KMS-11 (cell line): ENCODE data around the gene KANSL1.

ENCODE experiments used
- H2AFZ ChIP-seq: fragments of 200-600 bp; sonication (generic); 2 replicates; pipeline ENCODE4 v1.6.1; 2016; ENCODE audit warnings: antibody characterized with exemption, mixed run types, low read depth
- H3K27ac ChIP-seq: fragments of 200-600 bp; sonication (generic); 2 replicates; pipeline ENCODE4 v1.6.1; 2016; ENCODE audit warnings: mild to moderate bottlenecking, mixed run types
- H3K27me3 ChIP-seq: fragments of 200-600 bp; sonication (generic); 2 replicates; pipeline ENCODE4 v1.6.1; 2017; ENCODE audit warnings: mild to moderate bottlenecking, low read depth, mixed run types, moderate library complexity; ENCODE audit not compliant: insufficient read depth
- H3K36me3 ChIP-seq: fragments of 200-600 bp; sonication (generic); 2 replicates; pipeline ENCODE4 v1.6.1; 2017; ENCODE audit warnings: mild to moderate bottlenecking, mixed run types; ENCODE audit not compliant: insufficient read depth
- H3K4me1 ChIP-seq: fragments of 200-600 bp; sonication (generic); 2 replicates; pipeline ENCODE4 v1.6.1; 2016; ENCODE audit warnings: mild to moderate bottlenecking, low read depth, mixed run types; ENCODE audit not compliant: poor library complexity, severe bottlenecking
- H3K4me2 ChIP-seq: fragments of 200-600 bp; sonication (generic); 2 replicates; pipeline ENCODE4 v1.7.0; 2016; ENCODE audit warnings: mild to moderate bottlenecking, mixed run types
- H3K4me3 ChIP-seq: fragments of 200-600 bp; sonication (generic); IDR thresholded peaks from 2 replicates; pipeline ENCODE4 v1.6.1; 2017; ENCODE audit warnings: low read depth, low read length, mixed read lengths; ENCODE audit not compliant: insufficient read depth
- H3K79me2 ChIP-seq: fragments of 200-600 bp; sonication (generic); 2 replicates; pipeline ENCODE4 v1.6.1; 2016; ENCODE audit warnings: low read depth, mixed run types; ENCODE audit not compliant: insufficient read depth
- H3K9ac ChIP-seq: fragments of 200-600 bp; sonication (generic); 2 replicates; pipeline ENCODE4 v1.6.1; 2016; ENCODE audit warnings: mild to moderate bottlenecking, mixed run types
- H4K20me1 ChIP-seq: fragments of 200-600 bp; sonication (generic); 2 replicates; pipeline ENCODE4 v1.6.1; 2016; ENCODE audit warnings: mild to moderate bottlenecking, mixed run types; ENCODE audit not compliant: insufficient read depth
- CTCF ChIP-seq: fragments of 200-600 bp; sonication (generic); conservative IDR thresholded peaks from 2 replicates; pipeline ENCODE4 v1.6.1; 2017; ENCODE audit warnings: low read depth, mild to moderate bottlenecking, antibody characterized with exemption, low read length, moderate library complexity, mixed read lengths

KANSL1 gene

DNA sequence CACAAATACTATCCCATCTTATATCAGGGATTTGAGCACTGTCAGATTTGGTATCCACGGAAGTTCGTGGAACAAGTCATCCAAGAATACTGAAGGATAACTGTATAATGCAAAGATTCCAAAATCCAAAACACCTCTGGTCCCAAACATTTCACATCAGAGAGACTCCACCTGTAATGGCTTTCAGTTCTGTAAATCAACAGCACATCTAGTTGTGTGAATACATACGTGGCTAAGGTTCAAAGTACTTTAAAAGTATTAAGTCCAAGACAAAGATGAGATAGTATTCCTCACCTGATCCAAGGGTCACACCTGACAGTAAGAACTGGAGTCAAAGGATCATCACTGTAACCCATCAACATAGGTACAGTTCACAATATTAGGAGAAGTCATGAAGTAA is 54.8 kb downstream of the KANSL1 start:
- no peak for TF ChIP-seq CTCF
- no peaks in the 10 kb centered on the region for H3K27me3 ChIP-seq
- H3K4me1 ChIP-seq, result peaks cover 90% of the 10 kb centered on the region
- H4K20me1 ChIP-seq, result peaks cover 43% of the 10 kb centered on the region
- no peak overlapping the region for H3K27ac ChIP-seq
- H3K9ac ChIP-seq, result no peak overlapping the region
- no peak overlapping the region for H2AFZ ChIP-seq
- no peaks in the 10 kb centered on the region for H3K36me3 ChIP-seq
- no peak overlapping the region for H3K4me2 ChIP-seq
- peaks cover 100% of the 10 kb centered on the region for H3K79me2 ChIP-seq
- H3K4me3 ChIP-seq, result no peak overlapping the region

DNA sequence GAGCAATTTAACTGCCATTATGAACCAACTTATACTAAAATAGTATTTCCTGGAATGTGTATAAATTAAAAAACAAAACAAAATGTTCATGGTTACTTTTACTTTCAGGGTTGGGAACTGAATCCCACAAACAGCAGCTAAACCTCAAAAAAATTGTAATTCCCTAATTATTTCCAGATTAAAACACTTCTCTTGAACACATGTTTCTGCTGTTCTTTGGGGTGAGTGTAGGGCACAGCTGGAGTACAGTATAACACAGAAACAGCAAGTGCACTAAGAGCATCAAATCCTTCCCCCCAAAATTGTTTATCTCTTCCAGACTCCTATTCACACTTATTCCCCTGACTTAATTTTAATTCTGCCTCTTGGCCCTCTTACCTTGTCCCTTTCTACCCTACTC is 56.4 kb downstream of the KANSL1 start:
- Histone ChIP-seq H3K4me2 (peak overlapping the region; percentile 10; the same call in 1 of the 2 replicates), H3K27me3 (no peaks in the 10 kb centered on the region), H3K27ac (no peak overlapping the region), H3K36me3 (no peaks in the 10 kb centered on the region), H3K9ac (no peak overlapping the region), H3K4me3 (no peak overlapping the region), H3K4me1 (peaks cover 88% of the 10 kb centered on the region), H3K79me2 (peaks cover 100% of the 10 kb centered on the region), H2AFZ (no peak overlapping the region), H4K20me1 (peaks cover 32% of the 10 kb centered on the region)
- TF ChIP-seq CTCF, result no peak

- H3K4me2 ChIP-seq, result peak overlapping the region; percentile 10; the same call in 1 of the 2 replicates
- H3K27ac ChIP-seq, result no peak overlapping the region
- no peak overlapping the region for H3K9ac ChIP-seq
- H3K4me1 ChIP-seq, result peaks cover 88% of the 10 kb centered on the region
- H2AFZ ChIP-seq, result no peak overlapping the region
- no peaks in the 10 kb centered on the region for H3K36me3 ChIP-seq
- no peak for TF ChIP-seq CTCF
- H3K79me2 ChIP-seq, result peaks cover 100% of the 10 kb centered on the region
- H3K27me3 ChIP-seq, result no peaks in the 10 kb centered on the region
- H4K20me1 ChIP-seq, result peaks cover 24% of the 10 kb centered on the region
- H3K4me3 ChIP-seq, result no peak overlapping the region
These were observed 57.2 kb downstream of the KANSL1 start for GRCh38 chr17:46135879-46136563.

DNA sequence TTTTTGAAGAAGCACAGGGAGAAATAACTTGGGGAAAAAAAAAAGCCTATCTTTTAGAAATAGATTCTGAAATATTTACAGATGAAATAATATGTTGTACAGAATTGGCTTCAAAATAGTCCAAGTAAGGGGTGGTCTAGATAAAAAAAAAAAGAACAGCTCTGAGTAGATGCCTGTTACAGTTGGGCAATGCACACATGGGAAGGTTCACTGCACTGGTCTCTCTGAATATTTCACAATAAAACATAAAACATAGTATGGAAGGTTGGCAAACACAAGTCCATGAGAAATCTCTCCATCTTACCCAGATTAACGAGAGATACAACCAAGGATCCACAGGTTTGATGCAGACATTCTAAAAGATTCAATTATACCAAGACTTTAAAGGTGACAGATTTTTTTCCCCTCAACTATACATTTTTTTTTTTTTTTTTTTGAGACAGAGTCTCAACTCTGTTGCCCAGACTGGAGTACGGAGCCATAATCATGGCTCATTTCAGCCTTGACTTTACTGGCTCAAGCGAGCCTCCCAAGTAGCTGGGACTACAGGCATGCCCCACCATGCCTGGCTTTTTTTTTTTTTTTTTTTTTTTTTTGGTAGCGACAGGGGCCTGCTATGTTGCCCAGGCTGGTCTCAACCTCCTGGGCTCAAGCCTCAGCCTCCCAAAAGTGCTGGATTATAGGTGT is 58.0 kb downstream of the KANSL1 start:
- Histone ChIP-seq H3K27ac (no peak overlapping the region), H3K4me3 (no peak overlapping the region), H3K36me3 (no peaks in the 10 kb centered on the region), H3K79me2 (peaks cover 100% of the 10 kb centered on the region), H3K27me3 (no peaks in the 10 kb centered on the region), H3K4me1 (peaks cover 88% of the 10 kb centered on the region), H4K20me1 (peaks cover 23% of the 10 kb centered on the region), H3K4me2 (0 out of 2 replicates have a peak overlapping the region, but pooled peaks have one; percentile 10), H2AFZ (no peak overlapping the region), H3K9ac (no peak overlapping the region)
- TF ChIP-seq CTCF, result no peak
